AG09319 (cell line): Measurements from ENCODE around the gene CORT.
"Not testable (repeated sequence)": the region's sequence is repeated elsewhere in the genome, so short reads cannot be mapped to it uniquely, and the experiment has no call there.

Experiments
- DNase-seq: peaks from one replicate; pipeline ENCODE4 v3.0.0-alpha.2; 2010; ENCODE audit warnings: low read depth; ENCODE audit errors: extremely low read depth
- CTCF ChIP-seq: IDR thresholded peaks from 2 replicates; pipeline ENCODE4 v1.5.1; 2011; ENCODE audit warnings: low read depth, mild to moderate bottlenecking, inconsistent platforms, low read length, moderate library complexity

Gene CORT

GRCh38 chr1:10449751-10450150, at the start of gene CORT:
TSS of gene CORT (plus strand) at chr1:10450031. CDS start at chr1:10450224, 193 bp downstream.
- TF ChIP-seq CTCF, result no peak
- DNase-seq, result no peak

GRCh38 chr1:10401281-10401680, 48.5 kb upstream of the CORT start:
- no peak for DNase-seq

GRCh38 chr1:10402729-10403274, 47.0 kb upstream of the CORT start:
- DNase-seq, result no peak

More at GRCh38 chr1:10401281-10401680, 48.5 kb upstream of the CORT start:
- no peak for TF ChIP-seq CTCF

GRCh38 chr1:10407201-10407600, 42.6 kb upstream of the CORT start:
- no peak for DNase-seq
- TF ChIP-seq CTCF, result no peak

More at GRCh38 chr1:10402729-10403274, 47.0 kb upstream of the CORT start:
- no peak for TF ChIP-seq CTCF

GRCh38 chr1:10415211-10415930, 34.5 kb upstream of the CORT start:
- peak; percentile 57 for DNase-seq
- TF ChIP-seq CTCF, result no peak

GRCh38 chr1:10415967-10416366, 33.9 kb upstream of the CORT start:
- not testable (repeated sequence) for DNase-seq

- not testable (repeated sequence) for DNase-seq
Observed at GRCh38 chr1:10418741-10419140, 31.1 kb upstream of the CORT start.

GRCh38 chr1:10419351-10419750, 30.5 kb upstream of the CORT start:
- TF ChIP-seq CTCF, result no peak
- DNase-seq, result no peak
